Measurements from ENCODE around the gene CNTN1. TPM values are rescaled to one million over a fixed set of nuclear protein-coding genes. Genes with fewer than 3 reads are reported as not detected.

The CNTN1 gene
- total RNA-seq, 4 donors from 2014 or later = 64.1 to 193 (median 92.4) TPM

DNA sequence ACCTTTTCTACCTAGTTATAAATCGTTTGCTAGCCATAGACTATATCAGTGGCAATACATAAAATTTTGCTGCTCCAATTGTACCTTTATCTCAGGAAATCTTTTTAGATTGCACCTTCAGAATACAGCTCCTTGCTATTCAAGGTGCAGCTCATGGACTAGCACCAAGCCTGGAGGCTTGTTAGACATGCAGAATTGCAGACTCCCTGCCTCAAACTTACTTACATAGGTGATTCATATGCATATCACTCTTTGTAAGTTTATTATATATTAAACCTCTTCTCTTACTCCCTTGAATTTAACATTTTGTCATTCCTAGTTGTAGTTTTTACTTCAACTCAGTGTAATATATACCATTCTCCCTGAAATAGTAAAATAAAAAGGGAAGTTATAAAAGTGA, 300.4 kb downstream of the CNTN1 start:
- peaks cover 0 to 39% (median 15%) of the 10 kb centered on the region in 3 donors for H3K4me1 ChIP-seq
- ATAC-seq = no peak
- no peaks in the 10 kb centered on the region for H3K27me3 ChIP-seq
- H3K36me3 ChIP-seq = no peaks in the 10 kb centered on the region
- no peak overlapping the region for H3K4me3 ChIP-seq
- 95 to 100% methylated on average over 1 of the region's 1 CpG for WGBS, 2 donors (ENCODE audit: low coverage in 1 of 2)
- TF ChIP-seq EP300 (IDR thresholded peaks at IDR 0.05) = no peak
- TF ChIP-seq, protein P1, sequence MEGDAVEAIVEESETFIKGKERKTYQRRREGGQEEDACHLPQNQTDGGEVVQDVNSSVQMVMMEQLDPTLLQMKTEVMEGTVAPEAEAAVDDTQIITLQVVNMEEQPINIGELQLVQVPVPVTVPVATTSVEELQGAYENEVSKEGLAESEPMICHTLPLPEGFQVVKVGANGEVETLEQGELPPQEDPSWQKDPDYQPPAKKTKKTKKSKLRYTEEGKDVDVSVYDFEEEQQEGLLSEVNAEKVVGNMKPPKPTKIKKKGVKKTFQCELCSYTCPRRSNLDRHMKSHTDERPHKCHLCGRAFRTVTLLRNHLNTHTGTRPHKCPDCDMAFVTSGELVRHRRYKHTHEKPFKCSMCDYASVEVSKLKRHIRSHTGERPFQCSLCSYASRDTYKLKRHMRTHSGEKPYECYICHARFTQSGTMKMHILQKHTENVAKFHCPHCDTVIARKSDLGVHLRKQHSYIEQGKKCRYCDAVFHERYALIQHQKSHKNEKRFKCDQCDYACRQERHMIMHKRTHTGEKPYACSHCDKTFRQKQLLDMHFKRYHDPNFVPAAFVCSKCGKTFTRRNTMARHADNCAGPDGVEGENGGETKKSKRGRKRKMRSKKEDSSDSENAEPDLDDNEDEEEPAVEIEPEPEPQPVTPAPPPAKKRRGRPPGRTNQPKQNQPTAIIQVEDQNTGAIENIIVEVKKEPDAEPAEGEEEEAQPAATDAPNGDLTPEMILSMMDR (IDR thresholded peaks at IDR 0.05) = no peak
- no peak for TF ChIP-seq POLR2A (IDR thresholded peaks at IDR 0.05)
- no peak overlapping the region for H3K27ac ChIP-seq
- H3K9me3 ChIP-seq = no peaks in the 10 kb centered on the region

DNA sequence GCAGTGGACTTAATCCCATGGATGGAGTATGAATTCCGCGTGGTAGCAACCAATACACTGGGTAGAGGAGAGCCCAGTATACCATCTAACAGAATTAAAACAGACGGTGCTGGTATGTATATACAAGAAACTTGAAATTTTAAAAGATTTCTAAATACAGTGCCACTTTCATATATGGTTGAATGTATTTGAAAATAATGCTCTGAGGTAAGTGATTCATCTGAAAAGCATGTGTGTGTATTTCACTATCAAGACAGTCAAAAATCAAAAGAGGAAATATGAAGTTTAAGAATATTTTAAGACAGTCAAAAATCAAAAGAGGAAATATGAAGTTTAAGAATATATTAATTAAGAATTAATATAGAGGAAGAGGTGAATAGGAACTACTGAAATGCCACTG, 300.9 kb downstream of the CNTN1 start:
- no peaks in the 10 kb centered on the region for H3K36me3 ChIP-seq
- H3K27me3 ChIP-seq = no peaks in the 10 kb centered on the region
- peaks cover 0 to 34% (median 14%) of the 10 kb centered on the region in 3 donors for H3K4me1 ChIP-seq
- H3K4me3 ChIP-seq = no peak overlapping the region
- ATAC-seq = no peak
- TF ChIP-seq POLR2A (IDR thresholded peaks at IDR 0.05) = no peak
- no peak for TF ChIP-seq EP300 (IDR thresholded peaks at IDR 0.05)
- no peak for TF ChIP-seq POLR2AphosphoS5 (IDR thresholded peaks at IDR 0.05)
- TF ChIP-seq, protein P1 (IDR thresholded peaks at IDR 0.05) = no peak
- no peaks in the 10 kb centered on the region for H3K9me3 ChIP-seq
- WGBS, 2 donors (ENCODE audit: low coverage in 1 of 2) = 74 to 85% methylated on average over 3 of the region's 3 CpGs
- no peak overlapping the region for H3K27ac ChIP-seq

DNA sequence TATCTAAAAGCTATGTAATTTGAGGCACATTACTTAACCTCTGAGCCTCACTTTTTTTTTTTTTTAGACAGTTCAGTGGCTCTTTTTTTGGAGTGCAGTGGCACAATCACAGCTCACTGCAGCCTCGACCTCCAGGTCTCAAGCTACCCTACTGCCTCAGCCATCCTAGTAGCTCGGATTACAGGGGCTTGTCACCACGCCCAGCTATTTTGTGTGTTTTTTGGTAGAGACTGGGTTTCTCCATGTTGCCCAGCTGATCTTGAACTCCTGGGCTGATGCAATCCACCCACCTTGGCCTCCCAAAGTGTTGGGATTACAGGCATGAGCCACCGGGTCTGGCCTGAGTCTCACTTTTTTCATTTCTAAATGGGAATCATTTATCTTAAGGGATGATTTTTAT, 303.9 kb downstream of the CNTN1 start:
- 82% methylated on average over 4 of the region's 4 CpGs; no CpG with 5 or more reads in 1 of the 2 donors for WGBS, 2 donors (ENCODE audit: low coverage in 1 of 2)
- Histone ChIP-seq H3K9me3 (no peaks in the 10 kb centered on the region), H3K4me1 (peaks cover 0 to 15% (median 3%) of the 10 kb centered on the region in 3 donors), H3K4me3 (no peak overlapping the region), H3K27ac (no peak overlapping the region), H3K27me3 (no peaks in the 10 kb centered on the region), H3K36me3 (no peaks in the 10 kb centered on the region)
- ATAC-seq = no peak
- TF ChIP-seq POLR2AphosphoS5 (IDR thresholded peaks at IDR 0.05) (no peak), EP300 (IDR thresholded peaks at IDR 0.05) (no peak), POLR2A (IDR thresholded peaks at IDR 0.05) (no peak)
- TF ChIP-seq, protein P1 (IDR thresholded peaks at IDR 0.05) = no peak

DNA sequence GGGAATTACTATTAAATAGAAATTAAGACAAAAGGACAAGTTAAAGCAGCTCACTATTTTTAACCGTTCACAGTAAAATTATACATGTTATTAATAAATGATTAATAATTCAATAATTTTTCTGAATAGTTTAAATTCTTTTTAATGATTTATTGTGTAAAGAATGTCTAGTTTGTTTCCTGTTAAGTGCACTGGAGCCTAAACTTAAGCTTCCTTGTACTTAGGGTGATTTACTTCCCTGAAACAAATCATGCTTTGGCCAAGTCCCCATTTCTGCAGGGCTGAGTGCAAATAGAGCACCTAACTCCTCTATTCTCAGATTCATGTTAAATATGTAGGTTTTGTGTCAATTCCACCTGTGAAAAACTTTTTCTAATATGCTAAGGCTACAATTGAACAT, 307.0 kb downstream of the CNTN1 start:
- WGBS, 2 donors (ENCODE audit: low coverage in 1 of 2) = 25 to 44% methylated on average over 1 of the region's 1 CpG
- Histone ChIP-seq H3K27ac (no peak overlapping the region), H3K27me3 (no peaks in the 10 kb centered on the region), H3K4me1 (peaks cover 0 to 15% (median 3%) of the 10 kb centered on the region in 3 donors), H3K4me3 (no peak overlapping the region), H3K9me3 (peaks cover 0 to 7% (median 0%) of the 10 kb centered on the region in 3 donors), H3K36me3 (no peaks in the 10 kb centered on the region)
- ATAC-seq = no peak
- no peak for TF ChIP-seq POLR2A (IDR thresholded peaks at IDR 0.05)
- peak; percentile 53 for TF ChIP-seq POLR2AphosphoS5 (IDR thresholded peaks at IDR 0.05)
- no peak for TF ChIP-seq EP300 (IDR thresholded peaks at IDR 0.05)

DNA sequence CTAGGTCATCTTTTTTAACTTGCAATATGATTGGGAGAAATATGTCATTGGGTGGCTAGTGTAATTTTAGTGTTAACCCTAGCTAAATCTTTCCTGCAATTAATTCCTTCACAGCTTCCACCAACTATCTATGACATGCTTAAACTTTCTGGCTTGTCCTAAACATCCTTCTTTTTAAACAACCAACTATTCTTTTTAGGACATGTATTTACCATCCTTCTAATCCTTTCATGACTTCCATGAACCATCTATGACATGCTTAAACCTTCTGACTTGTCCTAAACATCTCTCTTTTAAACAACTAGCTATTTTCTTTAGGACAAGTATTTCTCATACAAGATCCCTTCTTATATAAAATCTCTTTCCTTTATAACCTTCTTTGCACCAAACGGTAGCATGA, 316.2 kb downstream of the CNTN1 start:
- Histone ChIP-seq H3K4me3 (no peak overlapping the region), H3K9me3 (peaks cover 0 to 19% (median 0%) of the 10 kb centered on the region in 3 donors), H3K4me1 (peaks cover 0 to 8% (median 0%) of the 10 kb centered on the region in 3 donors), H3K27me3 (no peaks in the 10 kb centered on the region), H3K36me3 (no peaks in the 10 kb centered on the region), H3K27ac (no peak overlapping the region)
- TF ChIP-seq POLR2AphosphoS5 (IDR thresholded peaks at IDR 0.05) = no peak
- TF ChIP-seq, protein P1 (IDR thresholded peaks at IDR 0.05) = no peak
- TF ChIP-seq EP300 (IDR thresholded peaks at IDR 0.05) = no peak
- no peak for TF ChIP-seq POLR2A (IDR thresholded peaks at IDR 0.05)
- ATAC-seq = no peak
- WGBS, 2 donors (ENCODE audit: low coverage in 1 of 2) = 70% methylated on average over 1 of the region's 1 CpG; no CpG with 5 or more reads in 1 of the 2 donors
